ENCODE results near the gene BMP7. TPM values are rescaled to one million over a fixed set of nuclear protein-coding genes. Genes with fewer than 3 reads are reported as not detected.

The BMP7 gene
- total and polyA plus RNA-seq, 9 of the 15 experiments (the other 6 are each of a cell fraction or from before 2014, with no cell fraction given): 0.18 TPM; not detected in 8

- no TSS peak for BruUV-seq (replicated peaks)
- POLR2A ChIA-PET: no interaction called here
- 5% methylated on average over 7 of the region's 7 CpGs for WGBS (ENCODE audit: insufficient coverage, low coverage, missing lambda C conversion rate)
- no peaks in the 10 kb centered on the region for H3K79me2 ChIP-seq (ENCODE audit: control insufficient read depth, insufficient read depth, low read length)
- H3K9me3 ChIP-seq (replicated peaks; ENCODE audit: control insufficient read depth, insufficient read depth, low read depth, low read length): no peaks in the 10 kb centered on the region
- peak overlapping the region; percentile 16; the same call in 1 of the 2 replicates for H3K4me2 ChIP-seq (ENCODE audit: insufficient read depth, low read length)
- ATAC-seq (peak; percentile 91), FAIRE-seq (peak; percentile 91), DNase-seq (ENCODE audit: extremely low read depth in 1 of 4, low spot score in 3 of 4) (peak in 3 of 4 experiments; percentile 15 to 60 (median 57))
- H3K9me1 ChIP-seq (ENCODE audit: control insufficient read depth, insufficient read depth, low read length): no peaks in the 10 kb centered on the region
- H2AFZ ChIP-seq (ENCODE audit: low read depth, low read length): peak overlapping the region; percentile 63; the same call in 1 of the 2 replicates
- H3K9ac ChIP-seq (ENCODE audit: insufficient read depth in 1 of 2, low read depth in 2 of 2, low read length in 2 of 2): no peak overlapping the region
- no peaks in the 10 kb centered on the region for H3K36me3 ChIP-seq (ENCODE audit: control insufficient read depth, insufficient read depth, low read length)
- peaks cover 7 to 12% of the 10 kb centered on the region in 2 experiments; a peak in 2 of 5 replicates for H3K4me1 ChIP-seq (replicated peaks in 1 of 2; ENCODE audit: control insufficient read depth in 2 of 2, insufficient read depth in 2 of 2, low read length in 2 of 2)
- CTCF ChIA-PET (ENCODE audit: low intra/inter-chr PET ratio): no interaction called here
- H4K20me1 ChIP-seq (replicated peaks; ENCODE audit: control insufficient read depth, insufficient read depth, low read length): no peaks in the 10 kb centered on the region
- intact Hi-C loops (cut with micrococcal nuclease): no loop called here
- H3K27ac ChIP-seq (ENCODE audit: extremely low read depth, low read depth, low read length): no peak overlapping the region
- in situ Hi-C loops (cut with MboI): no loop called here
- no peak overlapping the region for H3K4me3 ChIP-seq
- peaks cover 5 to 10% of the 10 kb centered on the region in 2 experiments; a peak in 2 of 5 replicates for H3K27me3 ChIP-seq (ENCODE audit: control insufficient read depth in 2 of 2, insufficient read depth in 2 of 2, low read length in 2 of 2)
- TF ChIP-seq ZBTB11 (CRISPR knock-in tag; IDR thresholded peaks at IDR 0.05) (0 out of 6 replicates have a peak, but pooled peaks of 1 of the 3 experiments have one; percentile 11), REST (IDR thresholded peaks at IDR 0.05; ENCODE audit: borderline replicate concordance) (no peak), REST (CRISPR knock-in tag; IDR thresholded peaks at IDR 0.05; ENCODE audit: low read depth) (no peak), ETV1 (tag; conservative IDR thresholded peaks at IDR 0.05; ENCODE audit: low read depth) (peak; percentile 38; the same call in 1 of the 2 replicates), CREBBP (IDR thresholded peaks at IDR 0.05; ENCODE audit: low read depth, low read length) (no peak), CTBP1 (IDR thresholded peaks at IDR 0.05; ENCODE audit: borderline replicate concordance) (peak; percentile 70)
- TF ChIP-seq, protein P1, sequence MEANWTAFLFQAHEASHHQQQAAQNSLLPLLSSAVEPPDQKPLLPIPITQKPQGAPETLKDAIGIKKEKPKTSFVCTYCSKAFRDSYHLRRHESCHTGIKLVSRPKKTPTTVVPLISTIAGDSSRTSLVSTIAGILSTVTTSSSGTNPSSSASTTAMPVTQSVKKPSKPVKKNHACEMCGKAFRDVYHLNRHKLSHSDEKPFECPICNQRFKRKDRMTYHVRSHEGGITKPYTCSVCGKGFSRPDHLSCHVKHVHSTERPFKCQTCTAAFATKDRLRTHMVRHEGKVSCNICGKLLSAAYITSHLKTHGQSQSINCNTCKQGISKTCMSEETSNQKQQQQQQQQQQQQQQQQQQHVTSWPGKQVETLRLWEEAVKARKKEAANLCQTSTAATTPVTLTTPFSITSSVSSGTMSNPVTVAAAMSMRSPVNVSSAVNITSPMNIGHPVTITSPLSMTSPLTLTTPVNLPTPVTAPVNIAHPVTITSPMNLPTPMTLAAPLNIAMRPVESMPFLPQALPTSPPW (CRISPR knock-in tag; IDR thresholded peaks at IDR 0.05): peak; percentile 78
Observed at GRCh38 chr20:57251344-57251743, 15.1 kb downstream of the BMP7 start.

Measured in K562 (cell line).